Measurements from ENCODE around the gene RAPGEF4. TPM values are rescaled to one million over a fixed set of nuclear protein-coding genes. Genes with fewer than 3 reads are reported as not detected.

The RAPGEF4 gene
- total and polyA plus RNA-seq, 4 donors, result 0.46 to 22.8 (median 3.9) TPM

DNA sequence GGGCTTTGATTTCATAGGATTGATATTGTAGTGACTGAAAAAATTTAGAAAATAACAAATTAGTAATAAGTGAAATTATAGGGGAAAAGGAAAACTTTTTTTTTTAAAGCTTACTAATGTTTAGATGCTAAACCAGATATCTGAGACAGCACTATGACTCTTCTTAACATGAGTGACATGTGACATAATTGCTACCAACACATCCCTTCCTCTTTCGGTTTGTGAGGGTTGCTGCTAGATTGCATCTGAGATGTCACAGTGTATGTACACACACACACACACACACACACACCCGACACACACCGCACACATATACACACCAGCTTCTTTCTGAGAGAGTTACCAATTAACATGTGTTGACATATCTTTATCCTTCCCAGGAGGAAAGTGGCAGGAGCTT is 18.0 kb downstream of the RAPGEF4 start:
- no peaks in the 10 kb centered on the region for H3K4me1 ChIP-seq (ENCODE audit: control insufficient read depth in 1 of 2, insufficient read depth in 2 of 2, low read length in 2 of 2)
- no peaks in the 10 kb centered on the region for H3K27me3 ChIP-seq (ENCODE audit: control insufficient read depth in 1 of 2, insufficient read depth in 2 of 2, low read length in 1 of 2)
- no peak overlapping the region for H3K4me3 ChIP-seq (ENCODE audit: low read length in 2 of 2)
- intact Hi-C loops (cut with DNase I), result no loop called here
- ATAC-seq (ENCODE audit: low FRiP score) (no peak), DNase-seq (no peak)
- 55 to 56% methylated on average over 3 of the region's 3 CpGs for WGBS, 2 donors
- peaks cover 2% of the 10 kb centered on the region for H3K9me3 ChIP-seq (ENCODE audit: control insufficient read depth, low read length)
- no peaks in the 10 kb centered on the region for H3K36me3 ChIP-seq (ENCODE audit: control insufficient read depth in 1 of 2, insufficient read depth in 2 of 2, low read length in 1 of 2)
- no peak overlapping the region for H3K27ac ChIP-seq (ENCODE audit: low read depth in 1 of 2, low read length in 2 of 2)

DNA sequence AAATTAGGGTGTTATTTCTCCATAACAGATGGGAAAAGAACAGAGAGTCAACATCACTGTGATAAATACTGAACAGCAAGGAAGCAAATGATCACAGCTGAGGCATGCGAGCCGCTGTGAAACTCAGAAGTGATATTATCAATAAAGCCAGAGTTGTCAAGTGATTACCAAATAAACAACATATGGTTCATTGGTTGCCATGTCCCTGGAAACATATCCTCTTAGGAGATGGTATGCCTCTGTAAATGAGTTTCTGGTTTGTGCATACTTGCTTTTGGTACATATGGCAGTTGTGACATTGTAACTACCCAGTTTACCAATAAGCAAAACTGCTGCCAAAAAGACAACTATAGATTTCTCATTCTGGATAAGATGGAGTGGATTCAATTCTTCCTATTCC is 23.8 kb downstream of the RAPGEF4 start:
- Histone ChIP-seq H3K4me3 (ENCODE audit: low read length in 2 of 2) (no peak overlapping the region), H3K27me3 (ENCODE audit: control insufficient read depth in 1 of 2, insufficient read depth in 2 of 2, low read length in 1 of 2) (no peaks in the 10 kb centered on the region), H3K36me3 (ENCODE audit: control insufficient read depth in 1 of 2, insufficient read depth in 2 of 2, low read length in 1 of 2) (no peaks in the 10 kb centered on the region), H3K27ac (ENCODE audit: low read depth in 1 of 2, low read length in 2 of 2) (no peak overlapping the region), H3K4me1 (ENCODE audit: control insufficient read depth in 1 of 2, insufficient read depth in 2 of 2, low read length in 2 of 2) (no peaks in the 10 kb centered on the region), H3K9me3 (ENCODE audit: control insufficient read depth, low read length) (peaks cover 2% of the 10 kb centered on the region)
- 90 to 94% methylated on average over 2 of the region's 2 CpGs for WGBS, 2 donors
- intact Hi-C loops (cut with DNase I), result no loop called here
- DNase-seq (no peak), ATAC-seq (ENCODE audit: low FRiP score) (no peak)

- Histone ChIP-seq H3K4me1 (ENCODE audit: control insufficient read depth in 1 of 2, insufficient read depth in 2 of 2, low read length in 2 of 2) (no peaks in the 10 kb centered on the region), H3K36me3 (ENCODE audit: control insufficient read depth in 1 of 2, insufficient read depth in 2 of 2, low read length in 1 of 2) (no peaks in the 10 kb centered on the region), H3K9me3 (ENCODE audit: control insufficient read depth, low read length) (peaks cover under 1% of the 10 kb centered on the region), H3K27ac (ENCODE audit: low read depth in 1 of 2, low read length in 2 of 2) (no peak overlapping the region), H3K27me3 (ENCODE audit: control insufficient read depth in 1 of 2, insufficient read depth in 2 of 2, low read length in 1 of 2) (no peaks in the 10 kb centered on the region), H3K4me3 (ENCODE audit: low read length in 2 of 2) (no peak overlapping the region)
- DNase-seq, result no peak
- 96 to 99% methylated on average over 4 of the region's 4 CpGs for WGBS, 2 donors
- intact Hi-C loops (cut with DNase I), result no loop called here
- no peak for ATAC-seq (ENCODE audit: low FRiP score)
These were observed 25.7 kb downstream of the RAPGEF4 start for GRCh38 chr2:172761306-172761705.

DNA sequence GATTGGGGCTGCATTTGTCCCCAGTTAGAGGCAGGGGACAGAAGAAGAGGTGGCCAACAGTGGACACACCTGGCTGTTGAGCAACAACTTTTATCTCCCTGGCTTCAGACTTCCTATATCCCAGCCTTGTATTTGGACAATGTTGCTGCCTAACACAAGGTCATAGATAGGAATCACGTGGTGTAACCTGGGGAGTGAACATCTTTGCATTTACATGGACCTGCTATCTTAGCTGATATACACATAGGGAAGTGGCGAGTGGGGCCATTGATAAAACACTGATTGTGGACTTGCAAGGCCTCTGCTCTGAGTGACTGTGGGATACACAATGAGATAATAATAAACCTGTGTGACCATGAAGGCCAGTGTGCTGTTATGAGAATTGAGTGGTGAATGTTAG is 26.9 kb downstream of the RAPGEF4 start:
- no peaks in the 10 kb centered on the region for H3K27me3 ChIP-seq (ENCODE audit: control insufficient read depth in 1 of 2, insufficient read depth in 2 of 2, low read length in 1 of 2)
- H3K36me3 ChIP-seq (ENCODE audit: control insufficient read depth in 1 of 2, insufficient read depth in 2 of 2, low read length in 1 of 2), result no peaks in the 10 kb centered on the region
- ATAC-seq (ENCODE audit: low FRiP score) (no peak), DNase-seq (no peak)
- H3K9me3 ChIP-seq (ENCODE audit: control insufficient read depth, low read length), result no peaks in the 10 kb centered on the region
- 71 to 82% methylated on average over 2 of the region's 2 CpGs for WGBS, 2 donors
- intact Hi-C loops (cut with DNase I), result no loop called here
- no peak overlapping the region for H3K27ac ChIP-seq (ENCODE audit: low read depth in 1 of 2, low read length in 2 of 2)
- H3K4me3 ChIP-seq (ENCODE audit: low read length in 2 of 2), result no peak overlapping the region
- no peaks in the 10 kb centered on the region for H3K4me1 ChIP-seq (ENCODE audit: control insufficient read depth in 1 of 2, insufficient read depth in 2 of 2, low read length in 2 of 2)

GRCh38 chr2:172763079-172763478 is 27.4 kb downstream of the RAPGEF4 start:
- Histone ChIP-seq H3K9me3 (ENCODE audit: control insufficient read depth, low read length) (no peaks in the 10 kb centered on the region), H3K36me3 (ENCODE audit: control insufficient read depth in 1 of 2, insufficient read depth in 2 of 2, low read length in 1 of 2) (no peaks in the 10 kb centered on the region), H3K27me3 (ENCODE audit: control insufficient read depth in 1 of 2, insufficient read depth in 2 of 2, low read length in 1 of 2) (no peaks in the 10 kb centered on the region), H3K4me3 (ENCODE audit: low read length in 2 of 2) (no peak overlapping the region), H3K4me1 (ENCODE audit: control insufficient read depth in 1 of 2, insufficient read depth in 2 of 2, low read length in 2 of 2) (no peaks in the 10 kb centered on the region), H3K27ac (ENCODE audit: low read depth in 1 of 2, low read length in 2 of 2) (no peak overlapping the region)
- intact Hi-C loops (cut with DNase I), result no loop called here
- ATAC-seq (ENCODE audit: low FRiP score), result no peak
- no peak for DNase-seq
- WGBS, 2 donors, result 79% methylated on average over 2 of the region's 2 CpGs

- Histone ChIP-seq H3K27me3 (ENCODE audit: control insufficient read depth in 1 of 2, insufficient read depth in 2 of 2, low read length in 1 of 2) (no peaks in the 10 kb centered on the region), H3K4me1 (ENCODE audit: control insufficient read depth in 1 of 2, insufficient read depth in 2 of 2, low read length in 2 of 2) (no peaks in the 10 kb centered on the region), H3K9me3 (ENCODE audit: control insufficient read depth, low read length) (no peaks in the 10 kb centered on the region), H3K27ac (ENCODE audit: low read depth in 1 of 2, low read length in 2 of 2) (no peak overlapping the region), H3K4me3 (ENCODE audit: low read length in 2 of 2) (no peak overlapping the region), H3K36me3 (ENCODE audit: control insufficient read depth in 1 of 2, insufficient read depth in 2 of 2, low read length in 1 of 2) (no peaks in the 10 kb centered on the region)
- 88 to 92% methylated on average over 4 of the region's 4 CpGs for WGBS, 2 donors
- ATAC-seq (ENCODE audit: low FRiP score), result no peak
- intact Hi-C loops (cut with DNase I), result no loop called here
- DNase-seq, result no peak
These were observed 30.0 kb downstream of the RAPGEF4 start for GRCh38 chr2:172765662-172766061.

DNA sequence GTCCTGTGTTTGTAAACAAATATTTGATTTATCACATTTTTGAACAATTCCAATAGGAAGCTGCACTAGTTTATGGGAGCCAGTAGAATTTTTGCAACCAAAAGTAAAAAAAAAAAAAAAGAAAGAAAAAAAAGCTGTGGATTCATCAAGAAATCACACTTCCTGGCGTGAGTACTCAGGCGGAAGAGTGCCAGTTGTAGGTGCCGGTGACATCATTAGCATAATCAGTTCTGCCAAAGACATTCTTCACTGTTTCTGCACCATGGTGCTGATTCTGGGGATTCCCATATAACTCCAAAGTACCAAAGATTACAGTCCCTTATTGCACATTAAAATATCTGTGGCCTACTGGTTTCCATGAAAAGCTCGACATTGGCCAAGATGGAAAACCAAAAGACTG is 32.8 kb downstream of the RAPGEF4 start:
- Histone ChIP-seq H3K4me3 (ENCODE audit: low read length in 2 of 2) (no peak overlapping the region), H3K4me1 (ENCODE audit: control insufficient read depth in 1 of 2, insufficient read depth in 2 of 2, low read length in 2 of 2) (no peaks in the 10 kb centered on the region), H3K9me3 (ENCODE audit: control insufficient read depth, low read length) (no peaks in the 10 kb centered on the region), H3K27me3 (ENCODE audit: control insufficient read depth in 1 of 2, insufficient read depth in 2 of 2, low read length in 1 of 2) (no peaks in the 10 kb centered on the region), H3K27ac (ENCODE audit: low read depth in 1 of 2, low read length in 2 of 2) (no peak overlapping the region), H3K36me3 (ENCODE audit: control insufficient read depth in 1 of 2, insufficient read depth in 2 of 2, low read length in 1 of 2) (no peaks in the 10 kb centered on the region)
- WGBS, 2 donors, result 92% methylated on average over 4 of the region's 4 CpGs
- DNase-seq (no peak), ATAC-seq (ENCODE audit: low FRiP score) (no peak)
- intact Hi-C loops (cut with DNase I), result no loop called here

- Histone ChIP-seq H3K4me1 (ENCODE audit: control insufficient read depth in 1 of 2, insufficient read depth in 2 of 2, low read length in 2 of 2) (no peaks in the 10 kb centered on the region), H3K36me3 (ENCODE audit: control insufficient read depth in 1 of 2, insufficient read depth in 2 of 2, low read length in 1 of 2) (no peaks in the 10 kb centered on the region), H3K4me3 (ENCODE audit: low read length in 2 of 2) (no peak overlapping the region), H3K27me3 (ENCODE audit: control insufficient read depth in 1 of 2, insufficient read depth in 2 of 2, low read length in 1 of 2) (no peaks in the 10 kb centered on the region), H3K27ac (ENCODE audit: low read depth in 1 of 2, low read length in 2 of 2) (no peak overlapping the region), H3K9me3 (ENCODE audit: control insufficient read depth, low read length) (no peaks in the 10 kb centered on the region)
- 42 to 68% methylated on average over 1 of the region's 1 CpG for WGBS, 2 donors
- intact Hi-C loops (cut with DNase I), result no loop called here
- ATAC-seq (ENCODE audit: low FRiP score), result no peak
- no peak for DNase-seq
These were observed 34.2 kb downstream of the RAPGEF4 start for GRCh38 chr2:172769879-172770278.

- ATAC-seq (ENCODE audit: low FRiP score) (no peak), DNase-seq (no peak)
- no peaks in the 10 kb centered on the region for H3K9me3 ChIP-seq (ENCODE audit: control insufficient read depth, low read length)
- H3K36me3 ChIP-seq (ENCODE audit: control insufficient read depth in 1 of 2, insufficient read depth in 2 of 2, low read length in 1 of 2), result no peaks in the 10 kb centered on the region
- no peak overlapping the region for H3K27ac ChIP-seq (ENCODE audit: low read depth in 1 of 2, low read length in 2 of 2)
- intact Hi-C loops (cut with DNase I), result no loop called here
- H3K4me1 ChIP-seq (ENCODE audit: control insufficient read depth in 1 of 2, insufficient read depth in 2 of 2, low read length in 2 of 2), result no peaks in the 10 kb centered on the region
- no peak overlapping the region for H3K4me3 ChIP-seq (ENCODE audit: low read length in 2 of 2)
- H3K27me3 ChIP-seq (ENCODE audit: control insufficient read depth in 1 of 2, insufficient read depth in 2 of 2, low read length in 1 of 2), result no peaks in the 10 kb centered on the region
These were observed 35.2 kb downstream of the RAPGEF4 start for GRCh38 chr2:172770887-172771286.

Data from aorta (tissue), 5 donors.